Heart left ventricle (tissue), 16 donors: ENCODE measurements around the gene TNKS1BP1. TPM values are rescaled to one million over a fixed set of nuclear protein-coding genes. Genes with fewer than 3 reads are reported as not detected.
"Not testable (repeated sequence)": the region's sequence is repeated elsewhere in the genome, so short reads cannot be mapped to it uniquely, and the experiment has no call there.

Experiments
- ATAC-seq, 4 donors: fragments of 200-7000 bp; cut with Tn5 transposase; one replicate each; pipeline ENCODE4 v1.9.1; 2020 to 2022; ENCODE audit warnings: moderate library complexity in 4 of 4, mild to moderate bottlenecking in 3 of 4, moderate number of reproducible peaks in 1 of 4
- DNase-seq, 5 donors: peaks; one replicate each; pipeline ENCODE4 v3.0.0-alpha.2; 2020
- H3K27ac ChIP-seq, 12 donors: fragments of 200-600 bp; sonication (generic) in 4 of 12; one replicate each; pipeline versions ENCODE4 v1.5.0 to v1.8.0; 2016 to 2022; ENCODE audit warnings: mild to moderate bottlenecking in 2 of 12
- H3K27me3 ChIP-seq, 9 donors: fragments of 200-600 bp; sonication (generic) in 2 of 9; one replicate each; pipeline versions ENCODE4 v1.5.1 to v1.8.0; 2016 to 2022; ENCODE audit warnings: mild to moderate bottlenecking in 3 of 9
- H3K36me3 ChIP-seq, 9 donors: fragments of 200-600 bp; sonication (generic) in 2 of 9; one replicate each; pipeline versions ENCODE4 v1.5.0 to v1.8.0; 2018 to 2022; ENCODE audit warnings: mild to moderate bottlenecking in 2 of 9
- H3K4me1 ChIP-seq, 12 donors: fragments of 200-600 bp; sonication (generic) in 4 of 12; one replicate each; pipeline versions ENCODE4 v1.5.0 to v1.8.0; 2016 to 2022; ENCODE audit warnings: mild to moderate bottlenecking in 3 of 12
- H3K4me3 ChIP-seq, 12 donors: fragments of 200-600 bp; sonication (generic) in 4 of 12; one replicate each; pipeline versions ENCODE4 v1.5.0 to v1.8.0; 2017 to 2022; ENCODE audit warnings: mild to moderate bottlenecking in 9 of 12, moderate library complexity in 4 of 12
- H3K9me3 ChIP-seq, 12 donors: fragments of 200-600 bp; sonication (generic) in 4 of 12; one replicate each; pipeline versions ENCODE4 v1.5.0 to v1.8.0; 2016 to 2022; ENCODE audit warnings: mild to moderate bottlenecking in 1 of 12
- CTCF ChIP-seq, 12 donors: fragments of 200-600 bp; sonication (generic) in 4 of 12; IDR thresholded peaks; one replicate each; pipeline versions ENCODE4 v1.5.0 to v1.8.0; 2018 to 2022; ENCODE audit warnings: antibody characterized with exemption in 12 of 12, mild to moderate bottlenecking in 5 of 12
- POLR2A ChIP-seq, 2 donors: fragments of 450-650 bp; IDR thresholded peaks; one replicate each; pipeline ENCODE4 v1.6.1; 2017; ENCODE audit warnings: antibody characterized with exemption in 2 of 2, mild to moderate bottlenecking in 2 of 2, moderate library complexity in 2 of 2
- WGBS, 4 donors: extraction: QIAGEN DNeasy Blood & Tissue Kit in 2 of 4; methylation state at CpG; one replicate each; pipeline versions ENCODE4 v1.1.5 to v1.1.7; 2013 to 2018; 5-methylcytosine and 5-hydroxymethylcytosine counted together
- intact Hi-C, 10 donors: fragments of 100-400 bp; cut with DNase I; formaldehyde crosslinking; loops; one replicate each; pipeline versions ENCODE4 v1.11.1 to v1.14.2; 2022
- polyA plus RNA-seq, 2 donors: library from polyadenylated mRNA; stranded (reverse); fragments of 200-250 nt; gene quantifications; one replicate each; pipeline ENCODE4 v1.2.3, GENCODE V29; 2013
- total RNA-seq, 9 donors: library from RNA; depleted of rRNA in 2 of 9; stranded (reverse); fragments of >200 nt in 2 of 9; fragmentation: NEBNext Ultra II Directional in 3 of 9; extraction: Animal tissue kit (Norgen Biotek cat#: 25700) in 3 of 9; gene quantifications; one replicate each; pipeline versions ENCODE4 v1.1.0 to v1.2.4, GENCODE V29; 2016 to 2023
- donor health status: ischemic (EF 13 %, LVEDD 7.1; RV severe dilation, severe dysfunction).
- donor health status: healthy with polysubstance abuse.
- donor health status: DM: no; HTN: yes; CAD: no.
- donor health status: DM: no; HTN: no; CAD: no.
- donor health status: ischemic (EF 25% LVEDD 6.9; RV normal size, moderate dysfunction).
- donor health status: ischemic (EF 25% LVEDD 5.7; RV mildly dilated, moderate dysfunction).
- donor health status: healthy.
- donor health status: DM: yes; HTN: yes; CAD: no.
- donor health status: ischemic (EF 35%, LVEDD 5.7; RV mildly dilated, moderate dysfunction).
- donor health status: nonischemic (EF 11% LVEDD 7.7; RV severe dilation, severe dysfunction).
- donor health status: DM: yes; HTN: yes; CAD: no.
- donor health status: PGD.
- donor health status: ischemic (EF 29% LVEDD 5.4; RV normal size, mild dysfunction).
- donor health status: nonischemic (EF 23%, LVEDD 6.1; RV moderate dilation, normal function).

Gene TNKS1BP1
- total and polyA plus RNA-seq, 11 donors = 25.3 to 68.3 (median 34.2) TPM

GRCh38 chr11:57341250-57341808 is 16.6 kb upstream of the TNKS1BP1 start:
- ATAC-seq = no peak
- intact Hi-C loops = loop anchor here in 9 of 10 donors (5.0 to 10.0 kb wide), 7 partner anchors 113 to 1173 kb away; partner anchors contain the start of genes YPEL4 (in 3 of the 9) and SLC43A1 (in 1 of the 9)

GRCh38 chr11:57340039-57340615 is 15.4 kb upstream of the TNKS1BP1 start:
- intact Hi-C loops = loop anchor here in 9 of 10 donors (5.0 to 10.0 kb wide), 7 partner anchors 115 to 1175 kb away; partner anchors contain the start of genes YPEL4 (in 3 of the 9) and SLC43A1 (in 1 of the 9)
- no peak for ATAC-seq

More at GRCh38 chr11:57341250-57341808, 16.6 kb upstream of the TNKS1BP1 start:
- H3K27ac ChIP-seq = no peak overlapping the region
- TF ChIP-seq POLR2A (IDR thresholded peaks at IDR 0.05) = no peak
- TF ChIP-seq CTCF (IDR thresholded peaks at IDR 0.05) = no peak
- peaks cover 0 to 6% (median 2%) of the 10 kb centered on the region in 12 donors for H3K4me1 ChIP-seq
- no peak overlapping the region for H3K4me3 ChIP-seq
- DNase-seq = peak in 1 of 5 donors; percentile 14
- H3K36me3 ChIP-seq = no peaks in the 10 kb centered on the region
- no peaks in the 10 kb centered on the region for H3K27me3 ChIP-seq
- H3K9me3 ChIP-seq = no peaks in the 10 kb centered on the region
- 73 to 84% (median 78%) methylated on average over 6 of the region's 6 CpGs for WGBS, 4 donors

GRCh38 chr11:57339328-57339727 is 14.6 kb upstream of the TNKS1BP1 start:
- peak overlapping the region in 4 of 12 donors; percentile 24 to 44 (median 36) for H3K4me3 ChIP-seq
- DNase-seq (no peak), ATAC-seq (no peak)
- 68 to 79% (median 73%) methylated on average over 5 of the region's 5 CpGs for WGBS, 4 donors
- H3K27me3 ChIP-seq = no peaks in the 10 kb centered on the region
- H3K4me1 ChIP-seq = peaks cover 0 to 18% (median 14%) of the 10 kb centered on the region in 12 donors
- H3K9me3 ChIP-seq = no peaks in the 10 kb centered on the region
- intact Hi-C loops = loop anchor here in 1 of 10 donors (5.0 kb wide), 1 partner anchor 188 kb away; no protein-coding TSS in a partner anchor
- peaks cover 0 to under 1% (median 0%) of the 10 kb centered on the region in 9 donors for H3K36me3 ChIP-seq
- TF ChIP-seq POLR2A (IDR thresholded peaks at IDR 0.05) = no peak
- no peak for TF ChIP-seq CTCF (IDR thresholded peaks at IDR 0.05)
- H3K27ac ChIP-seq = no peak overlapping the region

More at GRCh38 chr11:57340039-57340615, 15.4 kb upstream of the TNKS1BP1 start:
- H3K27ac ChIP-seq = no peak overlapping the region
- no peaks in the 10 kb centered on the region for H3K27me3 ChIP-seq
- H3K9me3 ChIP-seq = no peaks in the 10 kb centered on the region
- TF ChIP-seq POLR2A (IDR thresholded peaks at IDR 0.05) (no peak), CTCF (IDR thresholded peaks at IDR 0.05) (peak in 2 of 12 donors; percentile 10 to 19)
- H3K4me3 ChIP-seq = peak overlapping the region in 2 of 12 donors; percentile 34 to 44
- H3K36me3 ChIP-seq = no peaks in the 10 kb centered on the region
- DNase-seq = peak in 2 of 5 donors; percentile 43 to 54
- 37 to 39% (median 38%) methylated on average over 11 to 12 of the region's 12 CpGs for WGBS, 4 donors
- peaks cover 0 to 10% (median 6%) of the 10 kb centered on the region in 12 donors for H3K4me1 ChIP-seq

GRCh38 chr11:57338142-57338541 is 13.4 kb upstream of the TNKS1BP1 start, which contains the start of gene P2RX3:
Gene P2RX3 (plus strand): TSS chr11:57338352. CDS start chr11:57338551, 199 bp downstream.
- DNase-seq (peak in 2 of 5 donors; percentile 40 to 75), ATAC-seq (no peak)
- Histone ChIP-seq H3K4me3 (peak within 1 kb of the TSS in 5 of 12 donors; percentile 5 to 44 (median 34)), H3K9me3 (no peaks in the 10 kb centered on the region), H3K36me3 (peaks cover 0 to 13% (median 8%) of the 10 kb centered on the region in 9 donors), H3K4me1 (peaks cover 0 to 25% (median 16%) of the 10 kb centered on the region in 12 donors), H3K27ac (peak within 1 kb of the TSS in 3 of 12 donors; percentile 16 to 46 (median 19)), H3K27me3 (no peaks in the 10 kb centered on the region)
- TF ChIP-seq CTCF (IDR thresholded peaks at IDR 0.05) = no peak
- TF ChIP-seq POLR2A (IDR thresholded peaks at IDR 0.05) = no peak
- intact Hi-C loops = loop anchor here in 1 of 10 donors (5.0 kb wide), 1 partner anchor 189 kb away; no protein-coding TSS in a partner anchor
- 24 to 35% (median 35%) methylated on average over 4 of the region's 4 CpGs for WGBS, 4 donors

- not testable (repeated sequence) for ATAC-seq, DNase-seq, H3K27ac ChIP-seq, H3K9me3 ChIP-seq, H3K27me3 ChIP-seq, H3K4me3 ChIP-seq
- Histone ChIP-seq H3K36me3 (peaks cover 0 to 25% (median 21%) of the 10 kb centered on the region in 9 donors), H3K4me1 (peaks cover 0 to 25% (median 16%) of the 10 kb centered on the region in 12 donors)
- 87 to 94% (median 92%) methylated on average over 6 of the region's 6 CpGs for WGBS, 4 donors
- intact Hi-C loops = loop anchor here in 1 of 10 donors (5.0 kb wide), 1 partner anchor 190 kb away; no protein-coding TSS in a partner anchor
These were observed 12.1 kb upstream of the TNKS1BP1 start for GRCh38 chr11:57336856-57337255.
